ENCODE results near the gene CSTF2T. TPM values are rescaled to one million over a fixed set of nuclear protein-coding genes. Genes with fewer than 3 reads are reported as not detected.

CSTF2T gene
- total RNA-seq, 1 experiment from 2014 or later, result 42.1 TPM

DNA sequence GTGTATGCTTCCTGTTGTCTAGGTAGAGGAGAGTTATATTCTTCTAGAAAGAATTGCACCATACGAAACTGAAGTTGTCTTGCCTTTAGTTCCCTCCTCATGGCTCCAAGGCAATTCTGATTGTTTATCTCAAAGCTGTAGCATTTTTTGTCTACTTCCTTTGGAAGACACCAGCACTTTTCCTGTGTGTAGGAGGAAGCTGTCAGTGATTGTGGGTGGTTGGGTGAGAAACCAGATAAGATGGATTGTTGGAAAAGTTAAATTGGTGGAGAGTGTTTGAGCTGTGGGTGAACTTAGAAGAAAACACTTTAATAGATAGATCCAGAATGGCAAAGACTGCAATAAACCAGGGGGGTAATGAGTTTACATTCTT, 12.1 kb upstream of the CSTF2T start:
- H2BK20ac ChIP-seq (ENCODE audit: low read depth, low read length, poor library complexity, severe bottlenecking), result no peak overlapping the region
- H3K27ac Mint-ChIP-seq, result no peak overlapping the region
- H3K4me2 ChIP-seq (ENCODE audit: insufficient read depth, insufficient read length, low read length), result no peak overlapping the region
- TF ChIP-seq CTCF (conservative IDR thresholded peaks at IDR 0.05), result no peak
- H4K20me1 ChIP-seq (ENCODE audit: control insufficient read depth, insufficient read depth, insufficient read length), result no peaks in the 10 kb centered on the region
- peaks cover 7 to 11% of the 10 kb centered on the region in 2 experiments for H3K4me1 Mint-ChIP-seq
- no peaks in the 10 kb centered on the region for H3K79me2 ChIP-seq (ENCODE audit: insufficient read depth, low read length)
- no peak overlapping the region for H4K91ac ChIP-seq (ENCODE audit: insufficient read length, low read depth, low read length)
- no peak for DNase-seq
- H2BK15ac ChIP-seq (ENCODE audit: low read depth, low read length), result no peak overlapping the region
- no peaks in the 10 kb centered on the region for H3K36me3 Mint-ChIP-seq (ENCODE audit: insufficient read depth in 1 of 3, low read depth in 3 of 3)
- H3K27me3 ChIP-seq (ENCODE audit: insufficient read depth, low read length), result no peaks in the 10 kb centered on the region
- H3K27me3 Mint-ChIP-seq (ENCODE audit: low read depth), result no peaks in the 10 kb centered on the region
- H3K56ac ChIP-seq (ENCODE audit: insufficient read length, low read depth, low read length), result no peak overlapping the region
- no peak overlapping the region for H3K14ac ChIP-seq (ENCODE audit: insufficient read depth, low read length)
- no peaks in the 10 kb centered on the region for H3K79me1 ChIP-seq (ENCODE audit: insufficient read depth, low read depth, low read length, poor library complexity, severe bottlenecking)
- H4K5ac ChIP-seq (ENCODE audit: insufficient read length, low read depth, low read length), result no peak overlapping the region
- H3K23ac ChIP-seq (ENCODE audit: insufficient read length, low read depth, low read length), result no peak overlapping the region
- WGBS (ENCODE audit: extremely low coverage, insufficient read length, low lambda C conversion rate), result no CpG with 5 or more reads among the region's 1 CpG
- no peak overlapping the region for H3K4me3 Mint-ChIP-seq
- no peaks in the 10 kb centered on the region for H3K9me3 Mint-ChIP-seq
- H2BK120ac ChIP-seq (ENCODE audit: low read depth, low read length, poor library complexity, severe bottlenecking), result no peak overlapping the region
- H2BK12ac ChIP-seq (ENCODE audit: insufficient read length, low read depth, low read length), result no peak overlapping the region
- no peak overlapping the region for H3K9ac ChIP-seq (ENCODE audit: extremely low read depth, insufficient read length, low read length)
- no peak overlapping the region for H2BK5ac ChIP-seq (ENCODE audit: insufficient read length, low read length)
- H3T11ph ChIP-seq (ENCODE audit: low read length), result no peak overlapping the region
- H3K23me2 ChIP-seq (ENCODE audit: insufficient read length, low read depth, low read length, poor library complexity, severe bottlenecking), result no peaks in the 10 kb centered on the region
- H3K9me3 ChIP-seq (ENCODE audit: control insufficient read depth, low read depth, low read length), result no peaks in the 10 kb centered on the region
- no peak overlapping the region for H3K18ac ChIP-seq (ENCODE audit: insufficient read length, low read depth, low read length)
- peaks cover 3% of the 10 kb centered on the region; the same call in 1 of the 2 replicates for H3K4me1 ChIP-seq (ENCODE audit: insufficient read depth, low read length)
- no peak overlapping the region for H3K27ac ChIP-seq (ENCODE audit: insufficient read length, low read depth, low read length)
- H4K8ac ChIP-seq (replicated peaks; ENCODE audit: insufficient read length, low read depth, low read length), result no peak overlapping the region
- no peak overlapping the region for H2AK5ac ChIP-seq (ENCODE audit: insufficient read length, low read length)
- no peak overlapping the region for H3K4ac ChIP-seq (ENCODE audit: low read depth, low read length)
- no peak overlapping the region for H2AFZ ChIP-seq (ENCODE audit: low read length)
